ENCODE results near the gene ATP5F1A.

GRCh38 chr18:46050268-46050667 is 47.8 kb downstream of the ATP5F1A start:
- TF ChIP-seq SIN3A (IDR thresholded peaks at IDR 0.05; ENCODE audit: borderline replicate concordance, insufficient read depth, low read depth, low read length) (no peak), CTCF (IDR thresholded peaks at IDR 0.05) (no peak), POLR2AphosphoS5 (IDR thresholded peaks at IDR 0.05; ENCODE audit: low read depth, low read length) (no peak), TCF7L2 (IDR thresholded peaks at IDR 0.05; ENCODE audit: low read depth, low read length) (no peak), REST (IDR thresholded peaks at IDR 0.05; ENCODE audit: insufficient read depth in 1 of 2, low read depth in 2 of 2, low read length in 1 of 2) (no peak)

All from Panc1 (cell line).